GM19351 (cell line): Measurements from ENCODE around the gene EP400.

Experiments
- ATAC-seq: cut with Tn5 transposase; IDR thresholded peaks from one replicate; pipeline ENCODE4 v1.9.1; 2021; ENCODE audit warnings: mild to moderate bottlenecking, moderate library complexity; ENCODE audit not compliant: unreplicated experiment

Gene EP400

DNA sequence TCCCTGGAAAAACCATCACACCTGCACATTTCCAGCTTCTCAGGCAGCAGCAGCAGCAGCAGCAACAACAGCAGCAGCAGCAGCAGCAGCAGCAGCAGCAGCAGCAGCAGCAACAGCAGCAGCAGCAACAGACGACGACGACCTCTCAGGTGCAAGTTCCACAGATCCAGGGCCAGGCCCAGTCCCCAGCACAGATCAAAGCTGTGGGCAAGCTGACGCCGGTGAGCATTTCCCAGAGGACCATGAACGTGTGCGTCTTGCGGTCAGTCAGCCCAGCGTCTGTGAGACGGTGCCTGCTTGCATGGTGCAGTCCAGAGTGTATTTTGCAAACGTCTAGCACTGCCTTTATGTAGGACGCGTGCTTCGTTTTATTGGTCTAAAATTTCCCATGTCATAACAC, 112.7 kb downstream of the EP400 start:
- ATAC-seq: no peak

DNA sequence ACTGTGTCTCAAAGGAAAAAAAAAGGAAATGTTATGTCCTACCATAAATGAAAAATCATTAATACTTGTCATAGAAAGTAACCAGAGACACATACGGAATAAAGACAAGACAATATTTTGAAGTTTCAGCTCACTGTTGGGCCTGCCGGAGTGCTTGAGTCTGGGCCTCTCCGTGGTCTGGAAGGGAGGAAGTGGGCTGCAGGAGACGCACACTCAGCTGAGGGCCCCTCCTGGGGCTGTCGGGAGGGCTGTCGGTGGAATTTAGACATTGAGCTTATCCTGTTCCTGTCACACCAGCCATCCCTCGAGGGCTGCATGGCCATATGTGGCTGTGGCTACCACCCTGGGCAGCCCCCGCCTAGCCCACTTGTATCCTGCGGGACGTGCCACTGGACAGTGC, 113.7 kb downstream of the EP400 start:
- ATAC-seq: no peak

DNA sequence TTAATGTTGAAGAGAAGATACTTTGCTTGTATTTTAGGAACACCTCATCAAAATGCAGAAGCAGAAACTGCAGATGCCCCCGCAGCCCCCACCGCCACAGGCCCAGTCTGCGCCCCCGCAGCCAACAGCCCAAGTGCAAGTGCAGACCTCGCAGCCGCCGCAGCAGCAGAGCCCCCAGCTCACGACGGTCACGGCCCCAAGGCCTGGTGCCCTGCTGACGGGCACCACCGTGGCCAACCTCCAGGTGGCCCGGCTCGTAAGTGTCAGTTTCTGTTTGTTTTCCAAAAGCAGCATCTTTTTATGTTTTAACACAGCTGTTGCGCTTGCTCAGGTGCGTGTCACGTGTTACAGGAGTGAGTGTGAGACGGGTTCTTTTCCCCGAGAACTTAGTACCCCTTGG, 114.9 kb downstream of the EP400 start:
- no peak for ATAC-seq

DNA sequence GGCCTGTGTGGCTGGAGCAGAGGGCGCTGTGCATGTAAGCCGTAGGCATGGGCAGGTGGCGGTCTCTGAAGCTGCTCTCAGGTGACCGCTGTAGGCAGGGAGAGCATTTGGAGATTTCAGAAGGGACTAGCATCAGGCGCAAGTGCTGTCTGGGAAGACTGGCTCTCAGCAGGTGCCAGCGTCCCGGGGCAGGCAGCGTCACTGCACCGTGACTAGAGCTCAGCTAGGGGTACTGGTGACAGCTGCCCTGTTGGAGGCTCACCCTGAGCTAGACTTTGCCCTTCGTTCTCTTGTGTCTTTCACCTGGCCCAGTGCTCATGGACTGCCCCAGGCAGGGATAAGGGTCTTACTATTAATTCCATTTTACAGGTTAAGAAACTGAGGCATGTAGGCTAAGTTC, 115.5 kb downstream of the EP400 start:
- no peak for ATAC-seq

DNA sequence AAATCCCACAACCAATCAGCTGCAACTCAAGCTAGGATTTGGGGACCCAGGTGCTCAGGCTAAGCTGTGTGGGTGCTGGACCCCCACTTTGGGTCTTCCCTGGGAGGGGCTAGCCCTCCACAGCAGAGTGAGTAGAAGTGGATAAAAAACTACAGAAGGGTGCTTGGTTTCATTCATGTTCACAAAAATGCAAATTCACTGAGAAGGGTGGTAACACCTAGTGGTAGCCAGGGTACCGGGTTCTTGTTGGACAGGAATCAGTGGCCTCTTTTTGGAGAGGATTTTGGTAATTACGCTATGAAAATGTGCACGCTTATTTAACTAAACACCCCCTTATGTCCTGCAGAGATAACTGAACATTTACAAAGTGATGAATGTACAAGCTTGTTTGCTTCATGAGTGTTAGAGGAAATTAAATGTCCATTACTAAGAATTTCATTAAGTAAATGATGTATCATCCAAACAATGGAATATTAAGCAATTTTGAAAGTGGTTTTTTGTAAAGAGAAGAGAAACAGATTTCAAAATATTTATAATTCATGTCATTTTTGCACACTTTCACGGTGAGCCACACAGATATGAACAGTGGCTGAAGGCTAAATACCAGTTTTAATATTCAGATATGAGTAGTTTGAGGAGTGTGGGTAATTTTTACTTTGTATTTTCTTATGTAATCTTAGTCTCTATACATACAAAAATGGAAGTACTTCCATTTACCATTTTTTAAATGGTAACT, 116.0 kb downstream of the EP400 start:
- no peak for ATAC-seq

DNA sequence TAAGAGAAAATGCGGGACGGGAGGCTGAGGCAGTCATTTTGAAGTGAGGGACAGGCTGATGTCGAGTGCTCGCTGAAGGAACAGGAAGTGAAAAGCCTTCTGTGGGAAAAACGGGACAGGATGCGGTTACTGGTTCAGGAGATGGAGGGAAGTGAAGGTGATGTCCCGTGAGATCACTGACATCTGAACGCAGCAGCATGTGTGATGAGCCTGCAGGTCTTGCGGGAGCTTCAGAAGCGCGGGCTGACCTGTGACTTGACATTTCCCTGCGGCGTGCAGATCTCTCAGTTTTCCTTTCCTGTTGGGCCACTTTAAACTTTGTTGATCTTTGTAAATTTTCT, 116.6 kb downstream of the EP400 start:
- no peak for ATAC-seq

DNA sequence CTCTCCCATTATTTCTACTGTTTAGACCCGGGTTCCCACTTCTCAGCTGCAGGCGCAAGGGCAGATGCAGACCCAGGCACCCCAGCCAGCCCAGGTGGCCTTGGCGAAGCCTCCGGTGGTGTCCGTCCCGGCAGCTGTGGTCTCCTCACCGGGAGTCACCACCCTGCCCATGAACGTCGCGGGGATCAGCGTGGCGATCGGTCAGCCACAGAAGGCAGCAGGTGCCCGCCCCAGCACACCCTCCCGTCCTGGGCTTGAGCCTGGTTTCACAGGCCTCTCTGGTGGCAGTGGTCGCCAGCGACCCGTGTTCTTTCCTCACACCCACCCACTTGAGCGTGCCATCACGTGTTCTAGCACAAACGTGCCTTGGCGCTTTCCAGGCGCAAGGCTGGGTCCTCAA, 117.0 kb downstream of the EP400 start:
- ATAC-seq: no peak

DNA sequence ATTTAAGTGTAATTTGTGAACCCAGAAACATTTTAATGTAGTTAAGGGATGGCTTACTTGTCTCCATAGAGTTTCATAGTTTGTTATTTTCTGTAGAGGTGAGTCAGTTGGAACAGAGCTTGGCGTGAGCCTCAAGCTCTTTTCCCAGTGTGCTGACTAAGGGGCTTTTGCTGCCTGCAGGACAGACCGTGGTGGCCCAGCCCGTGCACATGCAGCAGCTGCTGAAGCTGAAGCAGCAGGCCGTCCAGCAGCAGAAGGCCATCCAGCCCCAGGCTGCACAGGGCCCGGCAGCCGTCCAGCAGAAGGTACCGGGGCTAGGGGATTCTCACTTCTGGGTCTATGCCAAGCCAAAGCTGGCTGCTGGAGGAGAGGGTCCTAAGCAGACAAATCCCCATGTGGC, 117.4 kb downstream of the EP400 start:
- ATAC-seq: no peak

DNA sequence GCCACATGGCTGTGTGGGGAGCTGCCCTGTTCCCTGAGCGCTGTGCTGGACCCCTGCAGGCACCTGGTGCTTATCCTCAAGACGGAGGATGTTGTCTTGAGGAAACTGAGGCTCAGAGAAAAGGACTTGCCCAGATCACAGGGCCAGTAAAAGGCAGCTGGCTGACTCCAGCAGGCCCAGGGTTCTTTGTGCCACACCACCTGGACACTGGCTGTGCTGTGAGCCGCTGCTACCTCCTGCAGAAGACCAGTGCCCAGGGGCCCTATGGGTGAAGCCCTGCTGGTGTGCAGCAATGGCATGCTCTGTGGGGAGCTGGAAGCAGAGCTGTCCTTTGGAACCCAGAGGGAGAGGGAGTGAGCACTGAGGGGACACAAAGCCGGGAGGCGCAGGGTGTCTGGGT, 118.5 kb downstream of the EP400 start:
- ATAC-seq: no peak

DNA sequence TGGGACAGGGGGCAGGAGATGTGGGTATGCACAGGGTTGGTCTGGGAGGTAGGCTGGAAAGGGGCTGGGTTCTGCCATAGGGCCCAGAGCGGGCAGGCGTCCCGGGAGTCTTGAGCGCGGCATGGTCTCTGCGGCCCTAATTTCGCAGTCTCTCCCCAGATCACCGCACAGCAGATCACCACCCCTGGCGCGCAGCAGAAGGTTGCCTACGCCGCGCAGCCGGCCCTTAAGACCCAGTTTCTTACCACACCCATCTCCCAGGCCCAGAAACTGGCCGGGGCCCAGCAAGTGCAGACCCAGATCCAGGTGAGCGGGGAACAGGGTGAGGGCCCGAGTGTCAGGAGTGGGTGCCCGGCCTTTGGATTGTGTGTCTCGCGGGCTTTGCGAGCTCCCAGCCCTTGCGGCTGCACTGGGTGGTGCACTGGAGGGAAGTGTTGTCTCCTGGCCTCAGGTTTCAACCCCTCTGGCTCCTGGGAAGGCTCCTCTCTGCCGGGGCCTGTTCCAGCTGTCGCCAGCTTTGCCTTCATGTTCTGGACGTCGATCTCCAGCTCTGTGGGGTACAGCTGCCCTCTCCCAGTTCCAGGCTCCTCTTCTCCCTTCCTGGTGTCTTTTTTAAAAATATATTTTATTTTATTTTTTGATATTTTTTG, 119.7 kb downstream of the EP400 start:
- ATAC-seq: no peak

DNA sequence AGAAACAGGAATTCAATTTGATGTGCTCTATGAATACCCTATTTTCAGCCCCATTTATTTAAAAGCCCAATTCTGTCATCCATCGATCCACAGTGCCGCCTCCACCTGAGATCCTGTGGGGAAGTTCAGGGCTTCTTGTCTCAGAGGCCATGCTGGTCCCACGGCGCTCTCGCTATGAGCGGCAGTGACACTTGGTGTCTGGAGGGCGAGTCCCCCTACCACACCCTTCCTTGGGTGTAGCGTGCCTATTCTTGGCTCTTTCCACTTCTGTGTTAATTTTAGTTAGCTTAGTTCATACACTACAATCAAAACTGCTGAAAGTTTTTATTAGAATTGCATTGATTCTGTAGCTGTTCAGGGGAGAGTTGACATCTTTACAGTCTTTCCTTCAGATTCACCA, 120.6 kb downstream of the EP400 start:
- ATAC-seq: no peak

DNA sequence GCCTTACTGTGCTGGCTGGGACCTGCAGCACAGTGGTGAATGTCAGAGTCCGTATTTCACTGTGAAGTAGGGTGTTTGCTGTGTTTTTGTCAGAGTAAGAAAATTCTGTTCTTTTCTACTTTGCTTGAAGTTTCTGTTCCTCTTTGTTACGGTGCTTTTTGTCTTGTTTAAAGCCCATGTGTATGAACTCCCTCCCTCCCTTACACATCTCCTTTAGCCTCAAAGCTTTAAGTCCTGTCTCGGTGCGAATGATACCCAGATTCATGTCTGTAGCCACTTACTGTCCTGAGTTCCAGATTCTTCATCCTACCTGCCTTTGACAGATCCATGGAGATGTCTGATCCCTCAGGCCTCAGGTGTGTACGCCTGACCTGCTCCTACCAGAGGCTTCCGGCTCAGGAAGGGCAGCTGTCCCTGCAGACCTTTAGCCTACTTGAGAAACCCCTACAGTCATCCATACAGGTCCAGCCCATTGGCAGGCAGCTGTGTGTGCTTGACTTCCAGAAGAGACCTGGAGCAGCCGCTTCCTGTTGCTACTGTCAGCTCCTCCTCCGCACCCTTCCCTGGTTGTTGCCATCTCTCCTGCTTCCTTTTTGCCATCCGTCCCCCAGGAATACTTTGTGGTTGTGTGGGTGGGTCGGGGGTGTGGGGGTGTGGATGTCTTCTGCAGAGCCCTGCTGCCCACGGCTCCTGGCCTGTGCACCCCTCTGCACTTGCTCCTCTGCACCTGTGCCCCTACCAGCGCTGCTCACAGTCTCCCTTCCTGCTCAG, 121.5 kb downstream of the EP400 start:
- peak; percentile 86 for ATAC-seq

DNA sequence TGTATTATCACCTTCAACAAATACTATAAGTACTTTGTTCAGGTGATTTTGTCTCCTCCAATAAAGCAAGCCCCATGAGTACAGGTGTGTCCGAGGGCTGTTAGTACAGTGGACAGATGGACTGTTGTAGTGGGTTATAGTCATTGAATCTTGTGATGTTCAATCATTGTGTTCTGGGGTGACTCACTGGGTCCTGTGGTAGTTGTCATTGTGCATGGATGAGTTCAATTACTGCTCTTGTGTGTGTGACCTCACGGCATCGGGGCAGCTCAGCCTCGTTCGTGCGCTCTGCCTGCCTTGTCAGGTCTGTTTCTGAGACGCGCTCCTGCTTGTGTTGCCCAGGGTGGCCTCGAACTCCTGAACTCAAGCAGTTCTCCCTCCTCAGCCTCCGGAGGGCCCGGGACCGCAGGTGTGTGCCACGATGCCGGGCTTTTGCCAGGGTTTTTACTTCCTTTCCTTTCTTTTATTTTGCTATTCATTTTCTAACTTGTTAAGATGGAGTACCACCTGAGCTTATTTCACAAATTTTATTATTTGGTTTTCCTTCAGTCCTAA, 122.2 kb downstream of the EP400 start:
- no peak for ATAC-seq

DNA sequence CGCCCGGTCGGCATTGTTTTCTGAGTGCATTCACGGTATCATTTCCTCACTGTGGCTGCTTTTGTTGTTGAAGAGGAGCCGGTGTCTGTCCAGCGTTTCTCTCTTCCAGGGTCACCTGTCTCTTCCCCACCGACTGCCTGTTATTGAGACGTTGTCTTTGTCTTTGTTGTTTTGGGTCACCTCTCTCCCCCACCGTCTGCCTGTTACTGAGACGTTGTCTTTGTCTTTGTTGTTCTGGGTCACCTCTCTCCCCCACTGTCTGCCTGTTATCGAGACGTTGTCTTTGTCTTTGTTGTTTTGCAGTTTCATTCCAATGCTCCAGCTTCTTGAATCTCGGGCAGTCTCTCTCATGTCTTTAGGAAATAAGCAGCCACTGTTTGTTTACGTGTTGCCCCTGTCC, 124.5 kb downstream of the EP400 start:
- ATAC-seq: no peak

DNA sequence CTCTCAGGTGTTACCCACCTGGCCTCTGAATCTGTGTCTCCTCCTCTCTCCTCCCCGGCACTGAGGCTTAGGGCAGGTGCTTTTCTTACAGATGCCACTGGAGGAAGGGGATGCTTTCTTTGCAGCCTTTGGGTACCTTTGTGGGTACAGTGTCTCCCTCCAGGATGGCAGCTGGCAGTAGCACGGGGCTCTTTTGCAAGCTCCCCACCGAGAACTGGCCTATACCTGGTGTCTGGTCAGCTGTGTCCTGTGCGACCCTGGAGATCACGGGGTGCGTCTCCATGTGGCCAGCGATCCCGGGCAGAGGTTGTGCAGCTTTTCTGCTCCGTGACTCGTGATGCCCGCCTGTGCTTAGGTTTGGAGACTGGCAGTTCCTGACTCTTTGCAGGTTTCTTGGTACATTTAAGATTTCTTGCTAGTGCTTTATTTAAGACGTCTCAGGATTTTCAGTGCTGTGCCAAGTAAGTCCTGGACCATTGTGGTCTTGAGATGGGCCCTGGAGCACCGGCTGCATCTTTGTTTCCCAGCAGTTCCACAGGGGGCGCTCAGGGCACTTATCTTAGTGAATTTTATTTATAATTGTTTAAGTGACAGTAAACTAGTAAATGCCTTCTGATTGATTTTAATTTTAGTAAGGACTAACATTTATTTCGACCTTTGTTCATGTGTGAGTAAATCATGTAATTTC, 125.4 kb downstream of the EP400 start:
- no peak for ATAC-seq

DNA sequence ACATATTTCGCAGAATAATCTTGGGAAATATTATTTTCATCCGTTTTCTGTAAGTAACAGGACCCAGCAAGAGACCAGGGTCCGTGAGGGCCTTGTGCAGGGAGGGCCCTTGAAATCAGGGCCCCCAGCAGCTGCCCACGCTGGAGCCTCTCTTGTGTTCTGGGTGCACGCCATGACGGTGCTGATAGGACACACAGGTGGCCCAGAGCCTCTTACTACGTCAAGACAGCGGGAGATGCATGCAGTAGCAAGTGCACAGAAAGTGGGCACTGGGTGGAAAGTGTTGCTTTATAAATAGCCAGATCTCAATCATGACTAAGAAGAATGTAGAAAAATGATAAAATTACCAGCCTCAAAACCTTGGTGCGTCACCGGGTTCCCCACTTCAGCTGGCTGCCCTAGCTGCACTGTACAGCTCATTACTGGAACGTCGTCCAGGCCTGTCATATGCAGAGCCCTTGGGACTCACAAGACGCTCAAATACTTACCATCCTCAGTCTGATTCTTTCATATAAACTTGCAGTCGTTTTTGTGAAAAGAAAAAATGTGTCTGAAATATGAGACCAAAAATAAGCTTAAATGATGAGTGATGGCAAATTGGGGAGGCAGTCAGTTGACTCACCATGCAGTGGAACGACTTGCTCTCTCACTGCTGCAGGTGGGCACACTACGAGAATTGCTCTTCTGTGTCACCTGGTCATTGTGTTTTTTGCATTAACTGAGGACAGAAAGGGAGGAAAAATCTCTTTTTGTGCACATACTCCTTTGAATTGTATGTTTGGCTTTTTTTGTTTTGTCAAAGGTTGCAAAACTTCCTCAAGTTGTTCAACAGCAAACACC, 126.2 kb downstream of the EP400 start:
- no peak for ATAC-seq

DNA sequence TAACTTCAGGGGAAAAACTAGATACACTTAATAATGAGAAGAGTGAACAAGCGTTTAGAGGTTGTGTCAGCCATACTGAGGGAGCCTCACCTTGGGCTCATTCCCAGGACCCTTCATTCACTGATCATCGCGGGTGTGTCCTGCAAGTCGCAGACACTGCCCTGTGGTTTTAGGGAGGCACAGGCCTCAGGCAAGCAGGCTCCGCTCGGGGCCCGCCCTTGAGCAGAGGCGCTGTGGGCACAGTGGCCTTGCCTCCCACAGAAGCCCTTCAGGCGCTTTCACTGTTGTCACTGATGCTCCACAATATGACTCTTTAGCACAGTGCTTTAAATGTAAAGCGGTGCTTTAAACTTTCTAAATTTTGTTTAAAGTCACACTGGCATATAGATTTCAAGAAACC, 127.0 kb downstream of the EP400 start:
- no peak for ATAC-seq

DNA sequence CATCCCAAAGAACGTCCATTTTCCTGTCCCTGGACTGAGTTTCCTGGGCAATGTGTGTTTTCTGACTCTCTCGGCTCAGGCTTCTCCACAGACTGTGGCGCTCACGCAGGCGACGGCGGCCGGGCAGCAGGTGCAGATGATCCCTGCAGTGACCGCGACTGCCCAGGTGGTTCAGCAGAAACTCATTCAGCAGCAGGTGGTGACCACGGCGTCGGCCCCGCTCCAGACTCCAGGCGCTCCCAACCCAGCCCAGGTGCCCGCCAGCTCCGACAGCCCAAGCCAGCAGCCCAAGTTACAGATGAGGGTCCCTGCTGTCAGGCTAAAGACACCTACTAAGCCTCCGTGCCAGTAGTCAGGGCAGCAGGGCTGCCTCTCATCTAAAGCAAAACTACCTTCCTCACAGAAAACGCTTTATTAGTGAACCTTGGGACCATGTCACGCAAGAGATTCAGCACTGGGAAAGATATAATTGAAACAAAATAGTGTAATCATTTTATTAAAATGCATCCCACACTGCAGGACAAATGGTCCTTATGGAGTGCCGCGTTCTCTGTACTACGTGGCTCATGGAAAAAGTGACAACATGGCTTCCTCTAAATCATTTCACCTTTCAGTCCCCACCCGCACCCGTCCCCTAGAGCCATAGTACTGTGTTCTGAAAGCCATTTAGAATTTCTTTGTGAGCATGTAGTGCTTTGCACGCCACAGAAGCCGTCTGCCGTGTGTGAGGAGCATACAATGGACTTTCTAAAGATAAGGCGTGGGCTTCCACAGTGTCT, 127.8 kb downstream of the EP400 start:
- ATAC-seq: no peak

DNA sequence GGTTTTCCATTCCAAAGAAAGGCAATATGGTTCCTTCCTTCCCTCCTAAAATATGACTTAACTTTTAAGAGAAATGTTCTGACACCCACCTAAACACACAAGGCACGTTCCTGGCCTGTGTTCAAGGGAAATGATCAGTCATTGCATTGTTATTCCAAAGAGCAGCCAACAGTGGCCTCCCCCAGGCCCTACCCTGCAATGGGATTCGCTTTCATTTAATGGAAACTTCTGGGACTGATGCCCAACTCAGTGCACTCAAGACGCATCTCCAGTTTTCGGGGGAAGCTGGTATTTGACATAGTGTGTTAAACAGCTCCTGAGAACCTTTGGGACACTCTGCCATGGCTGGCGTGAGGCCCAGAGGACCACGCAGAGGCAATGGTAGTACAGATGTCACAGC, 128.4 kb downstream of the EP400 start:
- no peak for ATAC-seq

DNA sequence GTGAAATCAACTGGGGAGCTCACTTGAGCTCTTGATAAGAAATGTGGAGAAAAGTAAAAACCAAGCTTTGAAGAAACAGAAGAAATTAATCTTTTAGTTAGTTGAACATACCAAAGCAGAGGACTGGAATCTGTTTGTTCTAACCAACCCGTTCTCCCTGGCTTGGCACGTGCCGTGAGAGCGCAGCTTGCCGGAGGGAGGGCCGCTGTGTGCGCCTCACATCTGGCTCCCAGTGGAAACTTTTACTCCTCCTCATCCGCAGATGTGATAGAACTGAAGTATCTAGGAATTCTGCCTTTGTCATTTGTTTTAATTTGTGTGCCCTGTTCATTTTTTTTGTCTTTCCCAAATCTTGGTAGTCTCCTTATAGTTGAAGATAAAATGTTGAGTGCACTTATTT, 129.5 kb downstream of the EP400 start:
- no peak for ATAC-seq
